Nephron (organoid): ENCODE data around the gene PTPRF.
A peak's percentile ranks its signal among the peaks of the same experiment; 100 is the strongest.

Experiments used
- H3K27ac Mint-ChIP-seq, 3 experiments: 2 replicates each; pipeline ENCODE4 v1.8.0; 2020; ENCODE audit warnings: mixed read lengths in 3 of 3, mild to moderate bottlenecking in 2 of 3, moderate library complexity in 1 of 3
- H3K27me3 Mint-ChIP-seq: 2 replicates; pipeline ENCODE4 v1.8.0; 2021; ENCODE audit warnings: low read depth, mild to moderate bottlenecking, moderate library complexity, mixed read lengths
- H3K36me3 Mint-ChIP-seq: 2 replicates; pipeline ENCODE4 v1.8.0; 2020; ENCODE audit warnings: low read depth, mixed read lengths
- H3K4me1 Mint-ChIP-seq: 2 replicates; pipeline ENCODE4 v1.8.0; 2020; ENCODE audit warnings: mixed read lengths
- H3K4me3 Mint-ChIP-seq, 3 experiments: 2 replicates each; pipeline ENCODE4 v1.8.0; 2020; ENCODE audit warnings: mild to moderate bottlenecking in 3 of 3, mixed read lengths in 3 of 3, moderate library complexity in 2 of 3
- H3K9me3 Mint-ChIP-seq: 2 replicates; pipeline ENCODE4 v1.8.0; 2020; ENCODE audit warnings: mixed read lengths
- CTCF ChIP-seq, 3 experiments: fragments of 200-600 bp; sonication (generic); IDR thresholded peaks; one replicate each; pipeline ENCODE4 v1.5.0; 2021; ENCODE audit warnings: antibody characterized with exemption in 3 of 3; ENCODE audit not compliant: unreplicated experiment in 3 of 3

Gene PTPRF

DNA sequence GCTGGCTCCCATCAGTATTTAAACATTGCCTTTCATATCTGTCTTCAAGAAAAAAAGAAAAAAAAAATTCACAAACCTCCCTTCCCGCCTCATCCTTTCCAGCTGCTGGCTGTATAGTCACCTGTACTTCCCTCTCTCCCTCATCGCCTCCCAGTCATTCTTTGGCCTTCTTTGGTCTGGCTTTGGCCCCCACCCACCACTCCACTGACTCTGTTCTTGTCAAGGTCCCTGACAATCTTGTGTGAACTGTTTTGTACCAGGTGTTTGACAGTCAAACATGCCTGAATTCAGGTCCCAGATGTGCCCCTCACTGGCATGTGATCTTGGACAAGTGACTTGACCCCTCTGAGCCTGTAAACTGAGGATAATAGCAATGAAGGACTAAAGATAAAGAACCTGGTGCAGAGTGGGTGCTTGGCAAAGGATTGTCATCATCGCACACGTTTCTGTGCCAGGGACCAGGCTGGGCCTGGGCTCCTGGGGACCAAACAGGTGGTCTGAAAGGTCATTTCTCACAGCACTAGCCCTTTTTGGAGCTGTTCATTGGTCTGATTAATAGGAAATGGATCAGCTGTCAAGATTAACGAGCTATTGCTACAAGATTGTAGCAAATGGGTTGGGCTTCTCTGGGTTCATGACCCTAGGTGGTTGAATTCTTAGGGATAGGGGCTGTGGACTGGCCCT is 21.5 kb downstream of the PTPRF start:
- H3K9me3 Mint-ChIP-seq = no peaks in the 10 kb centered on the region
- peak overlapping the region; percentile 67 to 82 (median 78) for H3K27ac Mint-ChIP-seq
- peaks cover 37% of the 10 kb centered on the region for H3K4me1 Mint-ChIP-seq
- peaks cover 27% of the 10 kb centered on the region for H3K36me3 Mint-ChIP-seq
- H3K4me3 Mint-ChIP-seq = no peak overlapping the region
- TF ChIP-seq CTCF (IDR thresholded peaks at IDR 0.05; ENCODE audit: unreplicated experiment in 3 of 3) = no peak
- peaks cover 5% of the 10 kb centered on the region for H3K27me3 Mint-ChIP-seq

DNA sequence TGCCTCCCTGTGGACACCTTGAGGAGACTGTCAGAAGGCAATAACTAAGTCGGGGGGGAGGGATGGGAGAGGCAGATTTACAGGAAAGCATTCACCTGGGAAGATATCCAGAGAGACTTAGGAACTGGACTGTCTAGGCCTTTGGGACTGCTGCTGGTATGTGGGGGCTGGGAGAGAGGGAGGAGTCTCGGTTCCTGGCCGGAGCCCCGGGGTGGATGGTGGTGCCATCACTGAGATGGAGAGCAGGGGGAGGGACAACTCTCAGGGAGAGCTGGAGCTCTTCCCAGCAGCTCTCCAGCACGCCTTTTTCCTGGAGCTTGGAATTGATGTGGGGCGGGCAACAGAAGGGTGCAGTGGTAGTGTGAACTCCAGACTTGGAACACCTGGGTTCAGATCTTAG is 22.1 kb downstream of the PTPRF start:
- Mint-ChIP-seq H3K27ac (peak overlapping the region; percentile 67 to 82 (median 78)), H3K36me3 (peaks cover 27% of the 10 kb centered on the region)

GRCh38 chr1:43554444-43554992 is 23.8 kb downstream of the PTPRF start:
- Mint-ChIP-seq H3K27me3 (peaks cover 5% of the 10 kb centered on the region), H3K9me3 (no peaks in the 10 kb centered on the region), H3K4me3 (no peak overlapping the region), H3K4me1 (peaks cover 22% of the 10 kb centered on the region), H3K36me3 (peaks cover 27% of the 10 kb centered on the region), H3K27ac (peak overlapping the region; percentile 15 to 39 (median 37))
- TF ChIP-seq CTCF (IDR thresholded peaks at IDR 0.05; ENCODE audit: unreplicated experiment in 3 of 3) = peak; percentile 39 to 45 (median 39)

More for the DNA sequence above, 22.1 kb downstream of the PTPRF start:
- Mint-ChIP-seq H3K27me3 (peaks cover 5% of the 10 kb centered on the region), H3K4me3 (no peak overlapping the region), H3K9me3 (no peaks in the 10 kb centered on the region), H3K4me1 (peaks cover 31% of the 10 kb centered on the region)
- no peak for TF ChIP-seq CTCF (IDR thresholded peaks at IDR 0.05; ENCODE audit: unreplicated experiment in 3 of 3)

GRCh38 chr1:43556782-43557181 is 26.1 kb downstream of the PTPRF start:
- Mint-ChIP-seq H3K27me3 (no peaks in the 10 kb centered on the region), H3K27ac (no peak overlapping the region), H3K36me3 (peaks cover 29% of the 10 kb centered on the region), H3K4me1 (peaks cover 20% of the 10 kb centered on the region), H3K4me3 (no peak overlapping the region), H3K9me3 (no peaks in the 10 kb centered on the region)
- no peak for TF ChIP-seq CTCF (IDR thresholded peaks at IDR 0.05; ENCODE audit: unreplicated experiment in 3 of 3)

DNA sequence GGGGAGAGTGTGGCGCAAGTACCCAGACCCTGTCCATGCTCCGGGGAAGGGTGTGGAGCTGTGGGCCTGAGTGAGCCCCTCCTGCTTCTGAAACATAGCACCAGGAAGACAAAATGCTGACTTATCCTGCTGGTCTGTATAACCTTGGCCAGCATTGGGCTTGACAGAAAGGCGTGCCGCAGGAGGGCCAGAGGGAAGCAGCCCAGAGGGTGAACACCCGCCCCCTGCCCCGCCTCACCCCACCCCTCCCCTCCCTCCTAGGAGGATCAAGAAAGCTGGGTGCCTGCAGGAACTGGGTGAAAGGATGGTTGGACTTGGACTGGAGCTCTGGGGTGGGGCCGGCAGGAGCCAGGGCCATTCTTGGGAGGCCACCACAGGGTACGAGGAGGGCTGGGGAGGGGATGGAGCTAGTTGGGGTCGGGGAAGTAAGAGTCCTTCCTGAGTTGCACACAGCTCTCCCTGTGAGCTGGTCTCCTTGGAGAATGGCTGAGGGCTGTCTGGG is 27.1 kb downstream of the PTPRF start:
- TF ChIP-seq CTCF (IDR thresholded peaks at IDR 0.05; ENCODE audit: unreplicated experiment in 3 of 3) = no peak
- Mint-ChIP-seq H3K9me3 (no peaks in the 10 kb centered on the region), H3K36me3 (peaks cover 30% of the 10 kb centered on the region), H3K27ac (peak overlapping the region in 1 of 3 experiments; percentile 65), H3K4me1 (peaks cover 20% of the 10 kb centered on the region), H3K4me3 (no peak overlapping the region), H3K27me3 (no peaks in the 10 kb centered on the region)
